SIG-M5 treated with dmso at 0.1 percent for 504 hours (cell line): ENCODE data around the gene CRX.
"Not testable (repeated sequence)": the region's sequence is repeated elsewhere in the genome, so short reads cannot be mapped to it uniquely, and the experiment has no call there.

Experiments
- DNase-seq: peaks from one replicate; lab custom pipeline; 2025; ENCODE audit not compliant: unreplicated experiment; lab: John Stamatoyannopoulos, UW

Gene CRX

GRCh38 chr19:47821460-47822020 is at the start of gene CRX:
Gene CRX (plus strand): TSS chr19:47821937. CDS start chr19:47834444, 12,507 bp downstream.
- no peak for DNase-seq

- no peak for DNase-seq
Observed at GRCh38 chr19:47776568-47776967, 45.2 kb upstream of the CRX start.

- not testable (repeated sequence) for DNase-seq
Observed at GRCh38 chr19:47777245-47778048, 44.3 kb upstream of the CRX start.

GRCh38 chr19:47778049-47778953 is 43.4 kb upstream of the CRX start, which contains the start of gene SELENOW:
Gene SELENOW (plus strand): TSS chr19:47778703. CDS start chr19:47778786, 83 bp downstream.
- peak; percentile 46 for DNase-seq

GRCh38 chr19:47778954-47779351 is 42.8 kb upstream of the CRX start:
- DNase-seq = no peak

- no peak for DNase-seq
Observed at GRCh38 chr19:47779524-47780214, 42.1 kb upstream of the CRX start.

- no peak for DNase-seq
Observed at GRCh38 chr19:47780215-47780551, 41.6 kb upstream of the CRX start.

GRCh38 chr19:47781590-47782262 is 40.0 kb upstream of the CRX start:
- DNase-seq = no peak

GRCh38 chr19:47786566-47786965 is 35.2 kb upstream of the CRX start:
- DNase-seq = no peak

- DNase-seq = not testable (repeated sequence)
Observed at GRCh38 chr19:47787307-47787706, 34.4 kb upstream of the CRX start.

- not testable (repeated sequence) for DNase-seq
Observed at GRCh38 chr19:47789811-47790210, 31.9 kb upstream of the CRX start.

- DNase-seq = peak; percentile 46
Observed at GRCh38 chr19:47790398-47790814, 31.3 kb upstream of the CRX start.

GRCh38 chr19:47792616-47793015 is 29.1 kb upstream of the CRX start:
- DNase-seq = no peak

- no peak for DNase-seq
Observed at GRCh38 chr19:47794526-47794925, 27.2 kb upstream of the CRX start.

GRCh38 chr19:47796785-47797184 is 25.0 kb upstream of the CRX start:
- no peak for DNase-seq

GRCh38 chr19:47797996-47798903 is 23.5 kb upstream of the CRX start:
- DNase-seq = no peak

GRCh38 chr19:47798904-47799266 is 22.9 kb upstream of the CRX start:
- DNase-seq = no peak

GRCh38 chr19:47801270-47801669 is 20.5 kb upstream of the CRX start:
- no peak for DNase-seq

- no peak for DNase-seq
Observed at GRCh38 chr19:47802521-47803043, 19.2 kb upstream of the CRX start.
